Gastroesophageal sphincter (tissue), 4 donors: Measurements from ENCODE around the gene ISM2. TPM values are rescaled to one million over a fixed set of nuclear protein-coding genes. Genes with fewer than 3 reads are reported as not detected.
A peak's percentile ranks its signal among the peaks of the same experiment; 100 is the strongest.
"Not testable (repeated sequence)": the region's sequence is repeated elsewhere in the genome, so short reads cannot be mapped to it uniquely, and the experiment has no call there.

Experiments used
- ATAC-seq: fragments of 150-250 bp; one replicate; pipeline ENCODE4 v1.9.1; 2016; ENCODE audit warnings: mild to moderate bottlenecking, moderate library complexity
- H3K27ac ChIP-seq, 4 donors: fragments of 200-600 bp; sonication (generic) in 3 of 4; 1 replicate in 3 of 4; 2 replicates in 1 of 4; pipeline ENCODE4 v1.5.1; 2016 to 2019
- H3K27me3 ChIP-seq: fragments of 200-600 bp; sonication (generic); one replicate; pipeline ENCODE4 v1.5.1; 2019
- H3K36me3 ChIP-seq, 2 donors: fragments of 200-600 bp; sonication (generic); one replicate each; pipeline ENCODE4 v1.5.1; 2019; ENCODE audit warnings: control low read depth in 1 of 2
- H3K4me1 ChIP-seq, 3 donors: fragments of 200-600 bp; sonication (generic); 1 replicate in 2 of 3; 2 replicates in 1 of 3; pipeline ENCODE4 v1.5.1; 2016 to 2019; ENCODE audit warnings: control low read depth in 2 of 3
- H3K4me3 ChIP-seq, 2 donors: fragments of 200-600 bp; sonication (generic); one replicate each; pipeline ENCODE4 v1.5.1; 2019; ENCODE audit warnings: mild to moderate bottlenecking in 1 of 2, moderate library complexity in 1 of 2
- H3K9me3 ChIP-seq, 3 donors: fragments of 200-600 bp; sonication (generic); one replicate each; pipeline ENCODE4 v1.5.1; 2017 to 2019; ENCODE audit warnings: control low read depth in 2 of 3
- EP300 ChIP-seq: sonication (generic); formaldehyde crosslinking; IDR thresholded peaks from one replicate; pipeline ENCODE4 v1.6.1; 2017; ENCODE audit warnings: antibody characterized with exemption, mild to moderate bottlenecking
- POLR2A ChIP-seq, 2 donors: fragments of 450-650 bp; IDR thresholded peaks; one replicate each; pipeline ENCODE4 v1.6.1; 2017; ENCODE audit warnings: antibody characterized with exemption in 2 of 2, mild to moderate bottlenecking in 2 of 2, moderate library complexity in 1 of 2
- POLR2AphosphoS5 ChIP-seq: sonication (generic); formaldehyde crosslinking; IDR thresholded peaks from one replicate; pipeline ENCODE4 v1.6.1; 2017; ENCODE audit warnings: antibody characterized with exemption
- WGBS, 2 donors: methylation state at CpG; one replicate each; pipeline ENCODE4 v1.1.5; 2018; ENCODE audit warnings: low coverage in 1 of 2; 5-methylcytosine and 5-hydroxymethylcytosine counted together
- total RNA-seq, 4 donors: library from RNA; depleted of rRNA; stranded (reverse); fragments of >200 nt; gene quantifications; one replicate each; pipeline ENCODE4 v1.1.0, GENCODE V29; 2016
- TF ChIP-seq, protein P1 (sequence below), 4 experiments: fragments of 200-600 bp in 2 of 4; fragments of 450-650 bp in 2 of 4; sonication (generic) in 1 of 4; IDR thresholded peaks; one replicate each; pipeline ENCODE4 v1.5.1; 2017 to 2019; ENCODE audit warnings: antibody characterized with exemption in 4 of 4, mild to moderate bottlenecking in 2 of 4, moderate library complexity in 2 of 4

The ISM2 gene
- total RNA-seq, 4 donors from 2014 or later, result 0.31 TPM; not detected in 3

DNA sequence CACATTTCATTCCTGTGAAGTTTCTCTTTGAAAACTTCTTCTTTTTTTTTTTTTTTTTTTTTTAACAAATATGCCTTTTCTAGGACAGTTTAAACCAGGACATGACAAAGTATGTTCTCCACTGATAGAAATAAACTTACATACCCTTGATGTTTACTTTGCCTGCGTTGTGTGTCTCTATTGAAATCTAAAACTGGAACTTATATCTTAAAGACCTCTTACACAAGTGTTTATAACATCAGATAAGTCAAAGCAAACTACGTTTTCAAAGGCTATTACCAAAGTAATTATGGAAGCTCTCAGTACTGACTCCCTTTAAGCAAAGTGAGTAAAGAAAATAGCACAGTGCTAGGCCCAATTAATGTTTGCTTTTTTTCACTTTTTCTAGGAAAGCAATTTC is 30.6 kb upstream of the ISM2 start:
- no peak for TF ChIP-seq POLR2AphosphoS5
- no peak for TF ChIP-seq EP300
- TF ChIP-seq, protein P1, sequence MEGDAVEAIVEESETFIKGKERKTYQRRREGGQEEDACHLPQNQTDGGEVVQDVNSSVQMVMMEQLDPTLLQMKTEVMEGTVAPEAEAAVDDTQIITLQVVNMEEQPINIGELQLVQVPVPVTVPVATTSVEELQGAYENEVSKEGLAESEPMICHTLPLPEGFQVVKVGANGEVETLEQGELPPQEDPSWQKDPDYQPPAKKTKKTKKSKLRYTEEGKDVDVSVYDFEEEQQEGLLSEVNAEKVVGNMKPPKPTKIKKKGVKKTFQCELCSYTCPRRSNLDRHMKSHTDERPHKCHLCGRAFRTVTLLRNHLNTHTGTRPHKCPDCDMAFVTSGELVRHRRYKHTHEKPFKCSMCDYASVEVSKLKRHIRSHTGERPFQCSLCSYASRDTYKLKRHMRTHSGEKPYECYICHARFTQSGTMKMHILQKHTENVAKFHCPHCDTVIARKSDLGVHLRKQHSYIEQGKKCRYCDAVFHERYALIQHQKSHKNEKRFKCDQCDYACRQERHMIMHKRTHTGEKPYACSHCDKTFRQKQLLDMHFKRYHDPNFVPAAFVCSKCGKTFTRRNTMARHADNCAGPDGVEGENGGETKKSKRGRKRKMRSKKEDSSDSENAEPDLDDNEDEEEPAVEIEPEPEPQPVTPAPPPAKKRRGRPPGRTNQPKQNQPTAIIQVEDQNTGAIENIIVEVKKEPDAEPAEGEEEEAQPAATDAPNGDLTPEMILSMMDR (IDR thresholded peaks at IDR 0.05), result no peak
- no peak for TF ChIP-seq POLR2A (IDR thresholded peaks at IDR 0.05)
- H3K27me3 ChIP-seq, result no peaks in the 10 kb centered on the region
- no peaks in the 10 kb centered on the region for H3K36me3 ChIP-seq
- 45 to 53% methylated on average over 2 of the region's 2 CpGs for WGBS, 2 donors
- no peaks in the 10 kb centered on the region for H3K9me3 ChIP-seq
- no peak overlapping the region for H3K4me3 ChIP-seq
- peaks cover 0 to 16% (median 3%) of the 10 kb centered on the region in 3 donors for H3K4me1 ChIP-seq
- H3K27ac ChIP-seq, result no peak overlapping the region
- no peak for ATAC-seq

DNA sequence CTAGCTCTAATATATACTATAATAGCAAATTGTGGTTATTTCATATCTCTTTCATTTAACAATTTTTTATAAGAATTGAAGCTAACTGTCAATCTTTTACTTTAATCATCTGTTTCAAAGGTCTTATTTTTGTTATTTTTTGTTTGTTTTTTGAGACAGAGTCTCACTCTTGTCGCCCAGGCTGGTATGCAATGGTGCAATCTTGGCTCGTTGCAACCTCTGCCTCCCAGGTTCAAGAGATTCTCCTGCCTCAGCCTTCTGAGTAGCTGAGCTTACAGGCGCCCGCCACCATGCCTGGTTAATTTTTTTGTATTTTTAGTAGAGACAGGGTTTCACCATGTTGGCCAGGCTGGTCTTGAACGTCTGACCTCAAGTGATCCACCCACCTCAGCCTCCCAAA is 30.1 kb upstream of the ISM2 start:
- not testable (repeated sequence) for H3K36me3 ChIP-seq, H3K4me3 ChIP-seq, H3K27ac ChIP-seq, H3K27me3 ChIP-seq, H3K9me3 ChIP-seq, ATAC-seq
- 93 to 96% methylated on average over 3 to 5 of the region's 5 CpGs for WGBS, 2 donors
- peaks cover 0 to 16% (median 3%) of the 10 kb centered on the region in 3 donors for H3K4me1 ChIP-seq

DNA sequence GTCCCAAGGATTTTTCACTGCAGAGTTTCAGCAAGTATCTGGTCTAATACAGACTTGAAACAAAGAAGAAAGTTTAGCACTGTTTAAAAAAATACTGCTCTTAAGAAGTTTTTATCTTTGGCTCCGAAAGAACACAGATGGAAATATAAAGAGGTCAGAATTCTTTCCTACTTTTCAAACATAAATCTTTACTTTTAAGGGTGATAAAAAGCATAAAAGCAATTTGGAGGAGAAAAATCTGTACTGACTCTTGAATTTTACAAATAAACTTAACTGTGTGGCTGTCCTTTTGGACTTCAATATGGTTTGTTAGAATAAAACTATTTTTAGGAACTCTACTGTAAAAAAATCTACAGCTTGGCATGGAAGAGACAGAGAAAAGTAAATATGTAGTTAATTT is 27.6 kb upstream of the ISM2 start:
- ATAC-seq, result no peak
- peaks cover 0 to 16% (median 3%) of the 10 kb centered on the region in 3 donors for H3K4me1 ChIP-seq
- H3K9me3 ChIP-seq, result no peaks in the 10 kb centered on the region
- H3K36me3 ChIP-seq, result peaks cover 0 to 11% of the 10 kb centered on the region in 2 donors
- TF ChIP-seq, protein P1 (IDR thresholded peaks at IDR 0.05), result no peak
- no peak for TF ChIP-seq POLR2A (IDR thresholded peaks at IDR 0.05)
- no peak for TF ChIP-seq EP300
- peak overlapping the region in 1 of 4 donors; percentile 43 for H3K27ac ChIP-seq
- H3K4me3 ChIP-seq, result no peak overlapping the region
- no peaks in the 10 kb centered on the region for H3K27me3 ChIP-seq
- 0 to 17% methylated on average over 1 of the region's 1 CpG for whole genome bisulfite sequencing, 2 donors

DNA sequence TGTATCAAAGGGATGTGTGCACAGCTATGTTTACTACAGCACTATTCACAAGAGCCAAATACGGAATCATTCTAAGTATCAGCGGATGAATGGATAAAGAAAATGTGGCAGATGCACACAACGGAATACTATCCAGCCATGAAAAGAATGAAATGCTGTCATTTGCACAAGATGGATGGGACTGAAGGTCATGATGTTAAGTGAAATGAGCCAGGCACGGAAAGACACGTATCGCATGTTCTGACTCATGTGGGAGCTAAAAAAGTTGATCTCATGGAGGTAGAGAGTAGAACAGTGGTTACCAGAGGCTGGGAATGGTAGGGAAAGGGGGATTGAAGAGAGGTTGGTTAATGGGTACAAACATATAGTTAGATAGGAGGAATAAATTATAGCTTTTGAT is 25.9 kb upstream of the ISM2 start:
- Histone ChIP-seq H3K4me3 (no peak overlapping the region), H3K36me3 (peaks cover 0 to 28% of the 10 kb centered on the region in 2 donors), H3K27me3 (no peaks in the 10 kb centered on the region), H3K27ac (no peak overlapping the region), H3K4me1 (peaks cover 0 to 16% (median 3%) of the 10 kb centered on the region in 3 donors), H3K9me3 (no peaks in the 10 kb centered on the region)
- no peak for ATAC-seq
- 76 to 87% methylated on average over 6 of the region's 6 CpGs for WGBS, 2 donors
- TF ChIP-seq POLR2A (IDR thresholded peaks at IDR 0.05) (no peak), POLR2AphosphoS5 (no peak), EP300 (no peak)
- TF ChIP-seq, protein P1 (IDR thresholded peaks at IDR 0.05), result no peak

DNA sequence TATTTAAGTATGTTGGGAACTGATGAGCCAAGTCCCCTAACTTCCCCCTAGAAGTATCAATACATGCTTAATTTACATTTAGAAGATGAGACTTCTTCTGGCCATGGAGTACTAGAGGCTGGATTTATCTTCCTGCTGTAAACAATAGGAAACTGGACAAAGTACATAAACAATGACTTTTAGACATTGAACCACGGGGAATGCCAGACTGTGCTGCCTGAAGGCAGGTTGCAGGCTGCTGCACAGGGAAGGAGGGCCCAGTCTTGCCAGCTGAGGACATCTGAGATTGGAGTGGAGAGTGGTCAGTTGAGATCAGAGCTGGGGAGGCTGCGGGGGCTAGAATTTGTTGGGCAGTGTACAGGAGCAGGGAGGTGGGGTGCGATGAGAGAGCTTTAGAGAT is 24.5 kb upstream of the ISM2 start:
- Histone ChIP-seq H3K36me3 (peaks cover 0 to 42% of the 10 kb centered on the region in 2 donors), H3K27me3 (no peaks in the 10 kb centered on the region), H3K4me3 (no peak overlapping the region), H3K27ac (no peak overlapping the region), H3K9me3 (no peaks in the 10 kb centered on the region), H3K4me1 (peaks cover 0 to 16% (median 3%) of the 10 kb centered on the region in 3 donors)
- ATAC-seq, result no peak
- WGBS, 2 donors, result 51 to 94% methylated on average over 2 of the region's 3 CpGs
- TF ChIP-seq POLR2A (IDR thresholded peaks at IDR 0.05) (no peak), EP300 (no peak)
- TF ChIP-seq, protein P1 (IDR thresholded peaks at IDR 0.05), result no peak
